ENCODE measurements around the gene SMIM41. TPM values are rescaled to one million over a fixed set of nuclear protein-coding genes. Genes with fewer than 3 reads are reported as not detected.

Gene SMIM41
- total RNA-seq, 2 experiments from 2014 or later = not detected

DNA sequence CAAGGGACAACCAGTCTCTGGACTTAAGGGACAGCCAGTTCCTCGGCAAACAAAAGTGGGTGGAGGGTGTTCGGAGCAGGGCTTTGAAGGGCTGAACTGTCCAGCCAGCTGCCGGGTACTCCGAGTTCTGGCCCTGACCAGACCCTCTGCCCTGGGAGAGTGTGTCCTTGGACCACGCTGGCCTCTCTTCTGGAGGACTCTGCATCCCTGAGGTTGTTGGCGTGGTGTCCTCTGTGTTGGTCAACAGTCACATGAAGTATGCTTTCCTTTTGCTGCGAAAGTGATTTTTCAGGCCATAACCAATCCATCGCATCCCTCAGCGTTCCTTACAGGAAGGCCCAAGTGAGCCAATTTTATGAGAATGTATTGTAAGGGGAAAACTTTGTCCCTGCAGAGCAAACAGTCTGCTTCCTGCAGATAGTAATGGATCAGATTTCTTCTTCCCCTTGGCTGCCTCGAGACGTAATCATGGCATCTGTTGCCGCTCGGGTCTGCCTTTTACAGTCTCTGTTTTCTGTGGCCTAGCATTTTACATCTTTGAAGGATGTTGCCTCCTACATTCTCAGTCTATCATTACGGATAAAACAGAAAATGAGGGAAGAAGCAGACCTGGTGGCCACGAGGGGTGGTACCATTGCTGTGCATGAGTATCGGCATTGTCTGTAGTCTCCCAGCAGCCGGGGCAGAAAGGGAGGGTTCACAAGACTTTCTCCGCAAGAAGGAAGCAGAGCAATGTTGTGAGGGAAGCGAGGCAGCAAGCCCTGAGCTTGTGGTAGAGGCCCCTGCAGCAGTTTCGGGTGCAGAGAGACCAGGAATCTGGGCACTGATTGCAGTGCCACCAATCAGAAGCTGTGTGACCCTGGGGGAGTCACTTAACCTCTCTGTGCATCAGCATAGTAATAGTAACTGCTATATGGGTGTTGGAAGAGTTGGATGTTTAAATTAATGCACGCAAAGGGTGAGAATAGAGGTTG lies 47.4 kb downstream of the SMIM41 start:
- Histone ChIP-seq H3K79me2 (ENCODE audit: insufficient read depth, low read depth, low read length) (no peaks in the 10 kb centered on the region), H3K4me3 (ENCODE audit: low read depth, low read length, poor library complexity, severe bottlenecking) (no peak overlapping the region), H3K4me1 (ENCODE audit: insufficient read depth, low read length, poor library complexity, severe bottlenecking) (peaks cover 35% of the 10 kb centered on the region), H2AFZ (ENCODE audit: low read length) (no peak overlapping the region), H3K27ac (ENCODE audit: low read depth, low read length, poor library complexity, severe bottlenecking) (no peak overlapping the region), H3K4me2 (ENCODE audit: low read length) (no peak overlapping the region), H3K9me2 (ENCODE audit: insufficient read depth, low read length) (no peaks in the 10 kb centered on the region), H4K20me1 (ENCODE audit: insufficient read depth, low read length) (no peaks in the 10 kb centered on the region), H3K36me3 (ENCODE audit: insufficient read depth, low read length) (no peaks in the 10 kb centered on the region), H3K9me3 (ENCODE audit: low read length) (no peaks in the 10 kb centered on the region)
- ChIA-PET CTCF (ENCODE audit: unreplicated experiment) (no interaction called here), POLR2A (no interaction called here)
- DNase-seq (ENCODE audit: low spot score) = no peak
- BruUV-seq (replicated peaks) = no TSS peak
- TF ChIP-seq EZH2phosphoT487 (IDR thresholded peaks at IDR 0.05; ENCODE audit: borderline replicate concordance, low read depth, low read length) = no peak
- TF ChIP-seq, protein P1, sequence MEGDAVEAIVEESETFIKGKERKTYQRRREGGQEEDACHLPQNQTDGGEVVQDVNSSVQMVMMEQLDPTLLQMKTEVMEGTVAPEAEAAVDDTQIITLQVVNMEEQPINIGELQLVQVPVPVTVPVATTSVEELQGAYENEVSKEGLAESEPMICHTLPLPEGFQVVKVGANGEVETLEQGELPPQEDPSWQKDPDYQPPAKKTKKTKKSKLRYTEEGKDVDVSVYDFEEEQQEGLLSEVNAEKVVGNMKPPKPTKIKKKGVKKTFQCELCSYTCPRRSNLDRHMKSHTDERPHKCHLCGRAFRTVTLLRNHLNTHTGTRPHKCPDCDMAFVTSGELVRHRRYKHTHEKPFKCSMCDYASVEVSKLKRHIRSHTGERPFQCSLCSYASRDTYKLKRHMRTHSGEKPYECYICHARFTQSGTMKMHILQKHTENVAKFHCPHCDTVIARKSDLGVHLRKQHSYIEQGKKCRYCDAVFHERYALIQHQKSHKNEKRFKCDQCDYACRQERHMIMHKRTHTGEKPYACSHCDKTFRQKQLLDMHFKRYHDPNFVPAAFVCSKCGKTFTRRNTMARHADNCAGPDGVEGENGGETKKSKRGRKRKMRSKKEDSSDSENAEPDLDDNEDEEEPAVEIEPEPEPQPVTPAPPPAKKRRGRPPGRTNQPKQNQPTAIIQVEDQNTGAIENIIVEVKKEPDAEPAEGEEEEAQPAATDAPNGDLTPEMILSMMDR (conservative IDR thresholded peaks at IDR 0.05; ENCODE audit: low read length) = no peak
- intact Hi-C loops (cut with micrococcal nuclease; ENCODE audit: unreplicated experiment) = no loop called here

DNA sequence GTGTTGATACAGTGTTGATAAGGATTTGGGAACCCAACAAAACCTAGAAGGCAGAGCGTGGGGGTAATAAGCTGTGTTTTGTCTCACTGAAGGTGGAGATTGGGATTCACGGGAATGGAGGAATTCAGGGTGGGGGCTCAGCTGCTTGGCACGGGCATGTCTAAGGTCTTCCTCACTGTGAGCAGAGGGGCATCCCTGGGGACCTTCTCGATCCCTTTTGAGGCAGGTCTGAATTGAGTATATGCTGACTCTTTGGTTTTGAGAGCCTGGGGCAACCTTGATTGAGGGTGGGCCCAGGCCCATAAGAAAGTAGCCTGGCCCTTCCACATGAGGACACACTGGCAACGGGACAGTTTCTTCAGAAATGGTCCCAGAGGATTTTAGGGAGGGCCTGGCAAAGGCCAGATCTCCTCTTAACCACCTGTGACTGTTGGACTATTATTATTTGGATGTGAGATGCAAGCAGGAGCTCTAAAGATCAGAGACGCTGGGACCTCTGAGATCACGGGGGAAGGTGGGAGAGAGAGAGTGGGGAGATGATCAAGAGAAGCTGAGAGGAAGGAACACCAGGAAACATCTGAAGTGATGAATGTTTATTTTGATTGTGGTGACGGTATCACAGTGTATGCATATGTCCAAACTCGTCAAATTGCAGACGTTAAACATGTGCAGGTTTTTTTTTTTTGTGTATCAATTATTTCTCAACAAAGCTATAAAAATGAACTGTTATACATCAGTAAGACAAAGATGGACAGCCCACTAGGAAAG lies 48.4 kb downstream of the SMIM41 start:
- H3K9me2 ChIP-seq (ENCODE audit: insufficient read depth, low read length) = no peaks in the 10 kb centered on the region
- no TSS peak for BruUV-seq (replicated peaks)
- H3K36me3 ChIP-seq (ENCODE audit: insufficient read depth, low read length) = no peaks in the 10 kb centered on the region
- intact Hi-C loops (cut with micrococcal nuclease; ENCODE audit: unreplicated experiment) = no loop called here
- H3K27ac ChIP-seq (ENCODE audit: low read depth, low read length, poor library complexity, severe bottlenecking) = no peak overlapping the region
- TF ChIP-seq, protein P1 (conservative IDR thresholded peaks at IDR 0.05; ENCODE audit: low read length) = no peak
- TF ChIP-seq EZH2phosphoT487 (IDR thresholded peaks at IDR 0.05; ENCODE audit: borderline replicate concordance, low read depth, low read length) = no peak
- DNase-seq (ENCODE audit: low spot score) = no peak
- peaks cover 25% of the 10 kb centered on the region for H3K4me1 ChIP-seq (ENCODE audit: insufficient read depth, low read length, poor library complexity, severe bottlenecking)
- H4K20me1 ChIP-seq (ENCODE audit: insufficient read depth, low read length) = no peaks in the 10 kb centered on the region
- H3K79me2 ChIP-seq (ENCODE audit: insufficient read depth, low read depth, low read length) = no peaks in the 10 kb centered on the region
- no peak overlapping the region for H3K4me2 ChIP-seq (ENCODE audit: low read length)
- H3K4me3 ChIP-seq (ENCODE audit: low read depth, low read length, poor library complexity, severe bottlenecking) = no peak overlapping the region
- no peaks in the 10 kb centered on the region for H3K9me3 ChIP-seq (ENCODE audit: low read length)
- POLR2A ChIA-PET = interaction anchor here (0.5 to 1.2 kb wide), 4 partner anchors 9 to 867 kb away, joined by 3 to 4 read pairs (median 3); no protein-coding TSS in a partner anchor
- CTCF ChIA-PET (ENCODE audit: unreplicated experiment) = no interaction called here
- H2AFZ ChIP-seq (ENCODE audit: low read length) = no peak overlapping the region
